GM21515 (cell line): ENCODE measurements around the gene SLC22A2.
"Not testable (repeated sequence)": the region's sequence is repeated elsewhere in the genome, so short reads cannot be mapped to it uniquely, and the experiment has no call there.

Experiments used
- ATAC-seq: cut with Tn5 transposase; IDR thresholded peaks from one replicate; pipeline ENCODE4 v1.9.1; 2021; ENCODE audit not compliant: unreplicated experiment

The SLC22A2 gene

DNA sequence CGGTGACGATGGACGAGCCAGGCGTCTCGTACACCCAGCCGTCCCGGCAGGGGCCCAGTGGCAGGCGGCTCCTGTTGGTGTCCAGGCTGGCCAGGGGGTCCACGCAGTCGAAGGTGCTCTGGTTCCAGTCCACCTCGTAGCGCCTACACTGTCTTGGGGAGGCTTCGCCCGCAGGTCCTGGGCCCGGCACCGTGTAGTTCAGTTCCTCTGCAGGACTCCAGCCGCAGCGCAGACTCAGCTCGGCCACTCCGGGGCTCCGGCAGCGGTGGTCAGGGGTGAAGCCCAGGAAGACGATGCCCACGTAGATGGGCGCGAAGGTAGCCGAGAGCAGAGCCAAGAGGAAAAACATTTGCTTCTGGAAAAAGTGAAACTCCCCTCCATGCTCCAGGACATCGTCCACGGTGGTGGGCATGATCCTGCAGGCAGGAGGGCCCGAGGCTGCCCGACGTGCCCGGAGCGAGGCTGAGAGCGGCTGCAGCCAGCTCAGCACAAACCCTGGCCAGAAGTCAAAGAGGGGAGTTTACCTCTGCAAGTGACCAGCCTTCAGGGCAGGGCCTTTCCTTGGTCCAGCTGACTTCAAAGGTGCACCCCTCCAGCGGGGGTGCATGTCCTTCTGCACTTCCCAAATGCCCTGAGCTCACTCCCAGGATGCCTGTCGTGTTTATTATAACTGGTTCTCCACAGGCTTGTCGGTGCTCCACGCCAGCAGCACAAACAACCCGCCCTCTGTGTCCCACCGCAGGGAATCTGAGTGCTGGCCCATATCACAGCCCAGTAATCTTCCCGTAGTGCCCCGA, at the start of gene SLC22A2:
TSS of gene SLC22A2 (minus strand) at position 476 of the 797 bp plus-strand sequence. CDS start at position 412, 64 bp downstream.
- no peak for ATAC-seq

DNA sequence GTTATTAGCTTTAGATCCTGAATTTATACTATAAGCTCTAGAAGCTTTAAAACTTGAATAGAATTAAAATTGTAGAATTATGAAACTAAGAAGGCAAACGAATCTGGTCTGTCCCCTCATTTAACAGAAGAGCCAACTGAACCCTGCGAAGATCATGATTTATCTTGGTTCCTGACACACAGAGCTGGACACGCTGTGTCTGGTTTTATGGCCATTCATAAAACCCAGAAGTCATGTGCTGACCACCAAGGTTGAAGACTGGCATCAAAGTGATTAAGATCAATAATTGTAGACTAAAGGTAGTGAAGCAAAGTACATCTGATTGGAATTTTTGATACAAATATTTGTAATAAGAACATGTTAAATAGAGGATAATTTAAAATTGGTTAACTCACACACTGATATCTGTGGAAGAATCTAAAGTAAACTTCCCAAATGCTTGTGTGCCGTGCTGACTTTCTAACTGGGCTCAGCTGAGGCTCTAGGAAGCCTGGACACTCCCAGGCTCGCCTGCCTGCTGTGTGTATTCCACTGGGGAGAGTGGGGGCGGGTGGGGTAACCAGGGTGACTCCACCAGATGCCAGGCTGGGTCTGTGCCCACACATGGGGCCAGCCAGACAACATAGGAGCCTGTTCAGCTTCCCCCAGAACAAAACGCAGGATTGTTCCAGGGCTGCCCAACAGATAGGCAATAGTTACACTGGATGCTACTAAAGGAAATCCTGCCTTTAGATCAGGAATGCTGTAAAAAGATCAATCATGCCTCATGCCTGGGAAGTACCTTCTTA, 47.5 kb upstream of the SLC22A2 start:
- no peak for ATAC-seq

DNA sequence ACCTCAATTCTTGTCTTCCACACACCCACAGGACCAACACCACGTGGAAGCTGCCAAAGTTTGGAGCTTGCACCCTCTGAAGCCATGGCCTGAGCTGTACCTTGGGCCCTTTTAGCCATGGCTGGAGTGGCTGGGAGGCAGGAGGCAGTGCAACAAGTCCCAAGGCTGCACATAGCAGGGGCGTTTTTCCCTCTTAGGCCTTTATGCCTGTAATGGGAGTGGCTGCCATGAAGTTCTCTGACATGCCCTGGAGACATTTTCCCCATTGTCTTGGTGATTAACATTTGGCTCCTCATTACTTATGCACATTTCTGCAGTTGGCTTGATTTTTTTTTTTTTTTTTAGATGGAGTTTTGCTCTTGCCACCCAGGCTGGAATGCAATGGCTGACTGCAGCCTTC, 45.2 kb upstream of the SLC22A2 start:
- ATAC-seq, result no peak

DNA sequence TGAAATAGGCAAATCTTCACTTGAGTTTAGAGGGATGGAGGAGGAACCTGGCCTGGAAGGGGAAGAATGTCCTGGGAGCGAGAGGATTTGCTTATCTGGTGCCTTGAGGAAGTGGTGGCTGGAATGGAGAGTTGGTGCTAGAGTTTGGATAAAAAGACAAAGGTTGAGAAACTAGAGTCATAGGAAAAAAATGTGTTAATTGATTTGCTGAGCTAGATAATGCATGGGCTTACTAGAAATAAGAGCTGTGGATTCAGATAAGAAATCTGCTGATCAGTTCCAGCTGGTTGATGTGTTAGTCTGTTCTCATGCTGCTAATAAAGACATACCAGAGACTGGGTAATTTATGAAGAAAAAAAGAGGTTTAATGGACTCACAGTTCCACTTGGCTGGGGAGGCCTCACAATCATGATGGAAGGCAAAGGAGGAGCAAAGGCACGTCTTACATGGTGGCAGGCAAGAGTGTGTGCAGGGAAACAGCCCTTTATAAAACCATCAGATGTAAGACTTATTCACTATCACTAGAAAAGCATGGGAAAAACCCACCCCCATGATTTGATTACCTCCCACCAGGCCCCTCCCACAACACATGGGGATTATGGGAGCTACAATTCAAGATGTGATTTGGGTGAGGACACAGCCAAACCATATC, 43.9 kb upstream of the SLC22A2 start:
- not testable (repeated sequence) for ATAC-seq

DNA sequence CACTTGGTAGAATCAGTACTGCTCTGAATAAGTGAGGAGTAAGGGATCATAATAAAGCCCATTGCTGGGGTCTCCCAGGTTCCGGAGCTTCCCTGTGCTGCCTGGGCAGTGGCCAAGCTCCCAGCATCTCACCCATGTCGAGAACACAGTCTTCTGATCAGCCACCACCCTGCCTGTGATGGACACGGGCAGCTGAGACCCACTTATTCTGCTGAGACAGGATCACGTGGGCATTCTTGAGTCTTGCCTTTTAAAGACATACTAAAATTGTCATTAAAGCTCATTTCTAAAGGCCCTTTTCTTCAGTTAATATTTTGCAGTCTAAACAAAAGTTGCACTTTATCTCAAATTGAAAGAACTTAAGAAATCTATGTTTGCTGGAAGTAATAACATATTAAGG, 42.7 kb upstream of the SLC22A2 start:
- no peak for ATAC-seq

DNA sequence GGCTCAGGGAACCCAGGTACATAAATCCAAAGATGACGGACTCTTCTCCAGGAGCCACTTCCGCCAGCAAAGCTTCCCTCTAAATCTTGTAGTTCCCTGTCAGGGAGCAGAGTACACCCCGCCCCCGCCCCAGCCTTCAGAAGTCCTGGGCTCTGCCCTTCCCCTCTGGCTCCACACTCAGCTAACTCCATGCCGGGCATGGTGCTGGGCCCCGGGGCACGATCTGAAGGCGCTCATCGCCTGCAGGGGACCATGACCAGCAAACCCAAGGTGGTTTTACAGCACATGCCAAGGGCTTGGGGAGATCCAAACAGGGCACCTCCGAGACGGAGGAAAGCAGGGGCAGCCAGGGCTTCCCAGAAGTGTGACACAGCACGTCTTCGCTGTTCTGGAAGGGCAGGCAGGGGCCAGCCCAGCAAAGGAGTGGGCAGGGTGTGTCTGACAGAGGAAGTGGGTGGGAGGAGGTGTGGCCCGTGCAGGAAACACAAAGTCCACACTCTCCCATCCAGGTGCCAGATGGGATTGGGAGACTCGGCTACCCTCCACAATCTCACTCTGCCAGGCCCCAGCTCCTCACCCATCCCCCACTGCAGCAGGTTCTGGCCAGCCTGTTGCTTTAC, 41.6 kb upstream of the SLC22A2 start:
- ATAC-seq, result no peak

DNA sequence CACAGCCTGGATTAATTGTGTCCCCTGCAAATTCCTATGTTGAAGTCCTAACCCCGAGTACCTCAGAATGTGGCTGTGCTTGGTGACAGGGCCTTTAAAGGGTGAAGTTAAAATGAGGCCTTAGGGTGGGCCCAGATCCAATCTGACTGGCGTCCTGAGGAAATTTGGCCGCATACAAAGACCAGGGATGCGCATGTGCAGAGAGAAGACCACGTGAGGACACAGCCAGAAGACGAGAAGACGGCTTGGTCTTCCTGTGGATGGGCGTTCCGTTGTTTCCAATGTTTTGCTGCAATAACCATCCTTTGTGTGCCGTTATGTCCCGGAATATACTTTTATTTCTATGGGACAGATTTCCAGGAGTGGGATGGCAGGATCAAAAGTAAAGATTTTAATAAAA, 40.9 kb upstream of the SLC22A2 start:
- no peak for ATAC-seq

DNA sequence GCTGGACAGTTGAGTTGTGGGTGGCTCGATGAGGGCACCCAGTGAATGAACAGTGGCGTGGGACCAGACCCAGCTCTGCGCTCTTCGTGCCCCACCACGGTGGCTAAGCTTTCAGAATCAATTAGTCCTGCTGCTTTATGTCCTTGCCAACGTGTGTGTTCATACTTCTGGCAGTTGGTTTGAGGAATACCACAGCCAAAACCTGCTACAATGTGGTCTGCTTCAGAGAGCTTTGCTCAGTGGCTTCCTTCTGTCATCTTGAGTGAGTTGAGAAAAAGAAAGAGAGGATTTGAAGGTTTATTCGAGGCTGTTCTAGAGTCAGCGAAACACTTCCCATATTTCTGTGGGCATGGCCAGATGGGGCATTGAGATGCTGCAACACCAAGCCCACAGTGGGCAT, 39.5 kb upstream of the SLC22A2 start:
- no peak for ATAC-seq

DNA sequence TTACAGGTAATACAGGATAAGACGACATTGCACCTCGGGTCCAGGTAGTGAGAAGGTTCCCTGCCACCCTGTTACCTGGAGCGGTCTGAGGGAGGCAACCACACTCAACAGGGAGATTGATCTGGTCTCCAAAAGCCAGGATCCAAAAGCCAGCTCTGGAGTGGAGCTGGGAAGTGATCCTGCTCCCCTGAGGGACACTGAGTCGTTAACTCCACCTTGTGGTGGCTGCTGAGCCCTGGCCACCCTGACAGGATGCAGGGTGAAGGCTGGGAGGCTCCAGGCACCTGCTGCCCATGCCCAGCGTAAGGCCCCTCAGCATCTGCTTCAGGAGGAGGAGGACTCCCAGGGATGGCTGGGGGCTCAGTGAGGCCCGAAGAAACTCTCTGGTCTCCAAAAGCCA, 38.7 kb upstream of the SLC22A2 start:
- ATAC-seq, result no peak

DNA sequence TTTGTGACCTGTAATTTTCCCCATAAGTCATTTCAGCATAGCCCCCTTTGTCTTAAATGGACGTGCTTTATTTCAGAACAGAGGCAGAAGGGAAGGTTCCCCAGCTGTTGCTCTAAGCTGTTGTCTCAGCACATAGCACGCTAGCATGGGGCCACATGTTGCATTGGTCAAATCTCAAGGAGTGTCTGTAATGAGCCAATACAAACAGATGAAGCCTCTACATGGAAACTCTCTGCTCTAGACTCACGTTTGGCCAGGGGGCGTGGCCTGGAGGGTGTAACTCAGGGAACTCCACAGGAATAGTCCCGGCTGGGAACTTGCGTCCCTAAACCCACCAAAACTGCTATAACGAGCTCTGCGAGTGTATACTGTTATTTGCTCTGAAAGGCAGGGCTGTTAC, 35.2 kb upstream of the SLC22A2 start:
- no peak for ATAC-seq

DNA sequence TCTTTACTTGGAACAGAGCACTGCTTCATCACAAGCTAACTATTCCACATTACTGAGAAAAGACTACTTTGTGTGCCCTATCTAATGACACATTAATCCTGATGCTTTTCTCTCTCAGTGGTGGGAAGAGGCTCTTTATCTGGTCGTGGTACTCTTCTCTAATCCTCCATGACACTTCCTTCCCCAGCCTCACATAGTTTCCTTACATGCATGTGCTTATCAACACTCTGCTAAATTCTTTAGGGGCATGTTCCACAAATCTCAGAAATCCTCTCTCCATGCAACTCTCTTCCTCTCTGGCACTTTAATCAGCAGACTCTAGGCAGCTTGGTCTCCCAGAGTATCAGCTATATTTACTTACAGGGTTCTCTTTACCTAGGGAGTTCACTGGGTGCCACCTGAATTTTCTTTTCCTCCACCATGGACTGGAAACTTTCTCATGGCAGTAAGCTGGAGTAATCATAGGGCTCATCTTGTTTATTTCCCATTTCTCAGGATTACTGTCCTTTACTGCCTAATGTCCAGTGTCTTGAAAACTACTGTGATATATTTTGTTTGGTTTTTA, 27.0 kb upstream of the SLC22A2 start:
- ATAC-seq, result no peak

DNA sequence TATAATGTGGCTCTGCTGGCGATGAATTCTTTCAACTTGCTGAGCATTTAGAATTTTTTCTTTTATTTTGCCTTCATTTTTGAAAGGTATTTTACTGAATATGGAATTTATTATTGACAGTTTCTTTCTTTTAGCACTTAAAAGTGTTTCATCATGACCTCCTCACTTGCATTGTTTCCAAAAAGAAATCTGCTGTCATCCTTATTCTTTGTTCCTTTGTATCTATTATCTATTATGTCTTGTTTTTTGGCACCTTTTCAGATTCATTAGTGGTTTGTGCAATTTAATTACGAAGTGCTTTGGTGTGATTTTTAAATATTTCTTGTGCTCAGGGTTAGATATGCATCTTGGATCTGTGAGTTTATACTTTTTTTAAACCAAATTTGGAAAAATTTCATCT, 26.0 kb upstream of the SLC22A2 start:
- no peak for ATAC-seq

DNA sequence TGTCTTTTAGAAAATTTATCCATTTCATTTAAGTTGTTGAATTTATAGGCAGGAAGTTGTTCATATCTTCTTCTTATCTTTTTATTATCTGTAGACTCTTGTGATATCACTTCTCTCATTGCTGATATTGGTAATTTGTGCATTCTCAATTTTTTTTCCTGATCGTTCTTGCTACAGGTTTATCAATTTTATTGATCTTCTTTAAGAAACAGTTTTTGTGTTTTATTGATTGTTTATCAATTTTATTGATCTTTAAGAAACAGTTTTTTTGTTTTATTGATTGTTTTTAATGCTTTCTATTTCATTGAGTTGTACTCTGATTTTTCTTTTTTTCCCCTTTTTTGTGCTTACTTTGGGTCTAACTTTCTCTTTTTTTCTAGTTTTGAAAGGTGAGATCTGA, 23.8 kb upstream of the SLC22A2 start:
- ATAC-seq, result no peak

DNA sequence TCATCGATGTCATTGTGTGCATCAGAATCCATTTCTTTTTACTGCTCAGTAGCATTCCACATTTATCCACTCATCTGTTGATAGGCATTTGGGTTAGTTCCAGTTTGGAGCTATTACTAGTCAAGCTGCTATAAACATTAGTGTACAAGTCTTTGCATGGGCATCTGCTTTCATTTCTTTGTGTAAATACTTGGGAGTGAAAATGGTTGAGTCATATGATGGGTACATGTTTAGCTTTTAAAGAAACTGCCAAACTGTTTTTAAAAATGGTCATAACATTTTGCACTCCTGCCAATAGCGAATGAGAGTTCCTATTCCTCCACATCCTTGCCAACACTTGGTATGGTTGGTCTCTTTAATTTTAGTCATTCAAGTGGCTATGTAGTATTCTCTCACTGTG, 21.2 kb upstream of the SLC22A2 start:
- no peak for ATAC-seq

DNA sequence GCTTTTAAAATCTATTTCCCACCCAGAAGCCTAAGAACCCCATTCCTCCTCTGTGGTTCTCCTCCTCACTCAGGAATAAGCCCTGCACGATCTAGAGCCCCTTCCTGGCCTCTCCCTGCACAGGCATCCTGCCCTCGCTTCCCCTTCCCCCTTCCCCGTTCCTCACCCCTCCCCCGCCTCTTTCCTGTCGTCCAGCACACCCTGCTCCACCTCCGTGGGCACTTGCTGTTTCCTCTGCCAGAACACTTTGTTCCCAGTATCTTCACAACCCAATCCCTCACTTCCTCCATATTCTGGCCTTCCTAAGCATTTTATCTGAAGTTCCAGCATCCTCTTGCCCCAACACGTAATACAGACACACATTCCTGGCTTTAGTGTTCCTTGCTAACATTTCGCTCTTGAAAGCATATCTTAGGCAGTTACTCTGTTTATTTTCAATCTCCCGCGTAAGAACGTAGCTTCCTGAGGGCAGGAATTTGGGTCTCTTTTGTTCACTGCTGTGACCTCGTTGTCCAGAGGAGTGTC, 20.2 kb upstream of the SLC22A2 start:
- ATAC-seq, result no peak

DNA sequence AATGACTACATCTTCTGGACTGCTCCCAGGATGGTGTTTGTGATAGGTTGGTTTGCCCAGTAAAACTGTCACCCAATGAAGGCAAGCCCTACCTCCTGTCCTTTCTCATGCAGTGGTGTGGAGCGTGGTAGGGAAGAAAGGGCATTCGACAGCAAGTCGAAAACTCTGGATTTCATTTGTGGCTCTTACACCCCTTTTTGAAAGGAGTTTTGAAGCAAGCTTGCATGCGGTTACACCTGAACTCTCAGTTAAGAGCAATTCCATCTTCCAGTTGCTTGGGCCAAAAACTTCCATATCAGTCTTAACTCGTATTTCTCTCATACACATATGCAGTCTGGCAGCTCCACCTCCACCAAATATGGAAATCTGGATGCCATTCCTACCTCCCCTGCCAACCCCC, 19.7 kb upstream of the SLC22A2 start:
- ATAC-seq, result no peak

DNA sequence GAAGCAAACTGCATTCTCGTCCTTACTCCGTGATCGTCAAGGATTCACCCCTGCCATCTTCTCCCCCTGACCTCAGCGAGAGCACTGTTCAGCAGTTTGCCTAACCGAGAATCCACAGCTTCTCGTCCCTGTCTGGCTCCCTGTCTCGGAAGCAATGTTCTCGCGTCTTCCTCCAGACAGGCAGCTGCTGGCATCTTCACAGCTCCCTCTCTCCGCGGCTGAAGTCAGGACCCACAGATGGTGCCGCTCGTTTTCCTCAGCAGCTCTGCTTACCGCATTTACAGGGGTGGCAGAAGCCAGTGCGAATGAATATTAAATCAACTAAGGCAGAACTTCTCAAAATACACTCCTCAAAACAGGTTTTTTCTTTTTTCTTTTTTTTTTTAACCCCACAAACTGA, 18.9 kb upstream of the SLC22A2 start:
- no peak for ATAC-seq

DNA sequence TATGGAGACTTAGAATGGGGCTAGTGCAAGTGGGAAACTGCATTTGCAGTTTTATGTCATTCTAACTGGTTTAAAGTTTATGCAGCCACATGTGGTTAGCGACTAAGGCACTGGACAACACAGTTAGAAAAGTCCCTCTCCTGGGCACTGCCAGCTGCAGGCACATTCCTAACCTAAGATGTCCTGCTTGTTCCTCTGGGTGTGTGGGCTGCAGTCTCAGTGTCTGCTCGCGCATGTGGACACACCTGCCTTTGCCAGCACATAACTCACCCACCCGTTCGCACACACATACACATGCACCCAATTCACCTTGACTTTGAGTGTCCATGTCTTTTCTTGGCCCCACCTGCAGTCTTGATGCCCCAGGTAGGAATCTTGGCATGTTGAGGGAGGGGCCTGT, 18.5 kb upstream of the SLC22A2 start:
- no peak for ATAC-seq

DNA sequence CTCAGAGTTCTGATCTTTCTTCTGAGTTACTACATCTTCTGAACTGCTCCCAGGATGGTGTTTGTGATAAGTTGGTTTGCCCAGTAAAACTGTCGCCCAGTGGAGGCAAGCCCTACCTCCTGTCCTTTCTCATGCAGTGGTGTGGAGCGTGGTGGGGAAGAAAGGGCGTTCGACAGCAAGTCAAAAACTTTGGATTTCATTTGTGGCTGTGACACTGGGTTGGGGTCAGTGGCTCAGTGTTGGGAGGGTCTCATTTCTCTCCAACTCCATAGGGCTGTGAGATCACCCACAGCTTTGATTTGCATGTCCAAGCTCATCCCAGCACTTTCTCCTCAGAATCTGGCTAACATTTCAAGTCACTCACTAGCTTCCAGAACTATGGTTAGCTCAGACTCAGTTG, 17.5 kb upstream of the SLC22A2 start:
- no peak for ATAC-seq

DNA sequence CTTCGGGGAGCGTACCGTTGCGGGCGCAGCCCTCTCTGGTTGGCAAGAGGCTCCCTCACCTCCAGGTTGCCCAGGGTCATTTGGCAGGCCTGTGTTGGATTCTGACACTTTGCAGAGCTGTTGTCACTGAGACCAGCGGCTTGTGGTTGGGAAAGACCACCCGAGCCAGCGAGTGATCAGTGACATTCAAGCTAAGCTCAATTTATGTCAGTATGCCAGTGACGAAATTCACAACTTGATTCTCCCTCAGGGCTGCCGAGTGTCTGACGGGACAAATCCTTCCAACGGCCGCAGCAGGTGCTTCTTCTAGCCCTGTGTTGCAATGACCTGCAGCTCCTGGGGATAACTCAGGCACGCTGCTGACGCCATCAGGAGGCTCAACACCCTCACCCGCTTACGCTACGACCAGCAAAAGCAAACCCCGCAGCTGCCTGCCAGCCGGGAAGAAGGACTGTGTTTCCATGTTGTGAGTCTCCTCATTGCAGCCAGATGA, 16.9 kb upstream of the SLC22A2 start:
- ATAC-seq, result no peak
